GM21367 (cell line): ENCODE measurements around the gene UBE2D2.
"Not testable (repeated sequence)": the region's sequence is repeated elsewhere in the genome, so short reads cannot be mapped to it uniquely, and the experiment has no call there.

Experiments used
- ATAC-seq: cut with Tn5 transposase; IDR thresholded peaks from one replicate; pipeline ENCODE4 v1.9.1; 2021; ENCODE audit not compliant: unreplicated experiment

UBE2D2 gene

GRCh38 chr5:139560752-139561654 is at the start of gene UBE2D2:
Gene UBE2D2 (plus strand): TSS chr5:139561339. CDS start chr5:139561792, 453 bp downstream.
- ATAC-seq: peak; percentile 64

GRCh38 chr5:139512786-139513390 is 48.3 kb upstream of the UBE2D2 start:
- no peak for ATAC-seq

GRCh38 chr5:139513434-139513833 is 47.7 kb upstream of the UBE2D2 start:
- peak; percentile 39 for ATAC-seq

- no peak for ATAC-seq
Measured at GRCh38 chr5:139513852-139514485, 47.2 kb upstream of the UBE2D2 start.

GRCh38 chr5:139514486-139514856 is 46.7 kb upstream of the UBE2D2 start:
- no peak for ATAC-seq

- peak; percentile 80 for ATAC-seq
Measured at GRCh38 chr5:139517683-139518564, 43.2 kb upstream of the UBE2D2 start.

- no peak for ATAC-seq
Measured at GRCh38 chr5:139523635-139524445, 37.3 kb upstream of the UBE2D2 start.

- ATAC-seq: no peak
Measured at GRCh38 chr5:139524446-139524845, 36.7 kb upstream of the UBE2D2 start.

GRCh38 chr5:139524940-139525585 is 36.1 kb upstream of the UBE2D2 start:
- no peak for ATAC-seq

- not testable (repeated sequence) for ATAC-seq
Measured at GRCh38 chr5:139525586-139526308, 35.4 kb upstream of the UBE2D2 start.

GRCh38 chr5:139526309-139527089 is 34.6 kb upstream of the UBE2D2 start:
- ATAC-seq: not testable (repeated sequence)

GRCh38 chr5:139527090-139527470 is 34.1 kb upstream of the UBE2D2 start:
- ATAC-seq: not testable (repeated sequence)

GRCh38 chr5:139527896-139528467 is 33.2 kb upstream of the UBE2D2 start:
- ATAC-seq: not testable (repeated sequence)

GRCh38 chr5:139528695-139529094 is 32.4 kb upstream of the UBE2D2 start:
- not testable (repeated sequence) for ATAC-seq

GRCh38 chr5:139530079-139530478 is 31.1 kb upstream of the UBE2D2 start:
- ATAC-seq: not testable (repeated sequence)

- no peak for ATAC-seq
Measured at GRCh38 chr5:139531772-139532169, 29.4 kb upstream of the UBE2D2 start.

- ATAC-seq: peak; percentile 90
Measured at GRCh38 chr5:139543423-139543991, 17.6 kb upstream of the UBE2D2 start.
